ENCODE data around the gene CCL2. TPM values are rescaled to one million over a fixed set of nuclear protein-coding genes. Genes with fewer than 3 reads are reported as not detected.

Gene CCL2
- total RNA-seq, 2 donors from 2014 or later: 46.3 to 118 TPM

DNA sequence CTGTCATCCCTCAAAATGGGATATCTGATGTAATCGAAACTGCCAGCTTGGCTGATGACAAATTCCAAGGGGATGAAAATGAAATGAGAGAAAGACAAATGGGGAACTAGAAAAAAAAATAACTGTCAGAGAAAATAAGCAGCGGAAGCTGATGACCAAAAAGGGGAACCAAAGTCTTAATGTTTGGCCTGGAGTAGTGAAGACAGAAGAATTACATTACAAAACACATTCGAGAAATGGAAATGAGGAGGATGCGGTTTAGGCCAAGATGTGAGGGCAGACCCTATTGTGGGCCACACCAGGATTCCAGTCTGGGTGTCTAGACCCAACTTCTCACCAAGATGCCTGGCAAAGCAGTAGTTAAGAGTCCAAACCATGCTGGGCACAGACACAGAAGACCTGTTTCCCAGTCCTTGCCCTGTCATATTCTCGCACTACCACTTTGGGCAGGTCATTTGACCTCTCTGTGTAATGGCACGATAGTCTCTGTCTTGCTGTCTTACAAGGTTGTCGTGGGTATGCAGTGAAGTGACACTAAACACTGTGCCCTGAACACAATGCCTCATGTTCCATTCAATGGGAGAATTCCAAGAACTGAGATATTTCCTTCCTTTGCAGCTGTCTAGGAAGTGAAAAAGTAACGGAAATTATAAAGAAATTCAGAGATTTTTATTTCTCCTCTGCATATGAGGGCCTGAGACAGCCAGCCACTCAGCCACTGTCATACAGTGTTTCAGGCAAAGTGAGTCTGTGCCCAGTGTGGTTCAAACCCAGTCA is 12.3 kb upstream of the CCL2 start:
- no peak overlapping the region for H3K4me3 ChIP-seq
- peak overlapping the region; percentile 28 to 54 for H3K27ac ChIP-seq
- H3K9me3 ChIP-seq: no peaks in the 10 kb centered on the region
- no peaks in the 10 kb centered on the region for H3K27me3 ChIP-seq
- TF ChIP-seq, protein P1, sequence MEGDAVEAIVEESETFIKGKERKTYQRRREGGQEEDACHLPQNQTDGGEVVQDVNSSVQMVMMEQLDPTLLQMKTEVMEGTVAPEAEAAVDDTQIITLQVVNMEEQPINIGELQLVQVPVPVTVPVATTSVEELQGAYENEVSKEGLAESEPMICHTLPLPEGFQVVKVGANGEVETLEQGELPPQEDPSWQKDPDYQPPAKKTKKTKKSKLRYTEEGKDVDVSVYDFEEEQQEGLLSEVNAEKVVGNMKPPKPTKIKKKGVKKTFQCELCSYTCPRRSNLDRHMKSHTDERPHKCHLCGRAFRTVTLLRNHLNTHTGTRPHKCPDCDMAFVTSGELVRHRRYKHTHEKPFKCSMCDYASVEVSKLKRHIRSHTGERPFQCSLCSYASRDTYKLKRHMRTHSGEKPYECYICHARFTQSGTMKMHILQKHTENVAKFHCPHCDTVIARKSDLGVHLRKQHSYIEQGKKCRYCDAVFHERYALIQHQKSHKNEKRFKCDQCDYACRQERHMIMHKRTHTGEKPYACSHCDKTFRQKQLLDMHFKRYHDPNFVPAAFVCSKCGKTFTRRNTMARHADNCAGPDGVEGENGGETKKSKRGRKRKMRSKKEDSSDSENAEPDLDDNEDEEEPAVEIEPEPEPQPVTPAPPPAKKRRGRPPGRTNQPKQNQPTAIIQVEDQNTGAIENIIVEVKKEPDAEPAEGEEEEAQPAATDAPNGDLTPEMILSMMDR (IDR thresholded peaks at IDR 0.05): no peak
- no peak for DNase-seq (ENCODE audit: low spot score)
- H3K36me3 ChIP-seq: no peaks in the 10 kb centered on the region
- H3K4me1 ChIP-seq: peaks cover 0 to 66% of the 10 kb centered on the region in 2 donors

DNA sequence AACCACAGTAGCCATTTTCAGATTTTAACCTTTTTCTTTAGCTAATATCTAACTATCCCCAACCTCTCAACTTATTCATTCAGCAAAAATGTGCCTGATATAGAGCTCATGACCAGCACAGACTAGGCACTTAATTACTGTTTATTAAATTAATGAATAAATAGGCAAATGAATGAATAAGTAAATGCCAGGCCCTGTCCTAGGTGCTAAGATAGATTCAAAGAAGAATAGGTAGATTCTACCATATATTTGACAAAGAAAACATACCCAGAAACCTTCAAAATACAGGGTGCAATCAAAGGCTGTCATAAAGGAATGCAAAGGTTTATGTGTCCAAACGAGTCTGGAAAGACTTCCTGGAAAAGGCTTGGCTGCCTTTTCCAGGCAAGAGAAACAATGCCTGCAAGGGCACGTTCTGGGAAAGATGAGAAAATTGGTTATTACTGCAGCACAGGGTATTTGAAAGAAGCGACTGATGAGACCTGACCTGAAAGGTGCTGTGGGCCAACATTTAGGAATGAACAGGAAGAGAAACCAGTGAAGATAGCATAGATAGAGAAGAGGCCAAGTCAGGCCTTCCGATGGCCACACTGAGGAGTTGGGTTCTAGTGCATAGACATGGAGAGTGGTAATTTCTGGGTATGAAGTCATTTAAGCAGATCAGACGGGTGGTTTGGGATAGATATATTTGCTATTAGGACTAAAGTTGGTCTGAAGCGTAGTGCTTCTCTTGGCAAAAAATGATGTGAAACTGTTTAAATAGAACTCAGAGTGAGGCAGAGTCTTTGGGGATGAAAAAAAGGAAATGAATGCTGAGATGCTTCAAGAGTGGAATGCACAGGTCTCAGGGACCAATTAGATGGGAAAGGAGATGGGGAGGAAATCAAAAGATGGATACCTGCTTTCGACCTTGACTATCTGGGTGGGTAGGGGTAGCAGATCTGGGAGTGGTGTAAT is 11.4 kb upstream of the CCL2 start:
- H3K4me1 ChIP-seq: peaks cover 0 to 66% of the 10 kb centered on the region in 2 donors
- no peaks in the 10 kb centered on the region for H3K36me3 ChIP-seq
- H3K27me3 ChIP-seq: no peaks in the 10 kb centered on the region
- TF ChIP-seq, protein P1 (IDR thresholded peaks at IDR 0.05): no peak
- H3K4me3 ChIP-seq: no peak overlapping the region
- no peaks in the 10 kb centered on the region for H3K9me3 ChIP-seq
- DNase-seq (ENCODE audit: low spot score): no peak
- peak overlapping the region in 1 of 2 donors; percentile 54 for H3K27ac ChIP-seq

DNA sequence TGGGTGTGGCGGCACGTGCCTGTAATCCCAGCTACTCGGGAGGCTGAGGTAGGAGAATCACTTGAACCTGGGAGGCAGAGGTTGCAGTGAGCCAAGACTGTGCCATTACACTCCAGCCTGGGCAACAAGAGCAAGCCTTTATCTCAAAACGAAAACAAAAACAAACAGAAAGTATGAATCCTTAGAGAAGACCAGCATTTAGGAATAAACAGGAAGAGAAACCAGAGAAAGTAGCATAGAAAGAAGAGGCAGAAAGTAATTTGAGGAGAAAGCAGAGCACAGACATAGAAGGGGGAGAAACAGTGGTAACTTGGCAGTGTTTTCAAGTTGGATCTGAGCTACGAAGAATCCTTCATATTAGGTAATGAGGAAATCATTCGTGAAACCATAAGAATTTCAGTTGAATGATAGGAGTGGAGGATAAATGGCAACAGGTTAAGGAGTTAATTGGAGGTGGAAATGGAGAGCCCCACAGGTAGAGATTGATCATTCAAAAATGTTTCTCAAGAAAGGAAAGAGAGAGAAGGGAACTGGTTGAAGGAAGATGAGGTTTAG is 9.7 kb upstream of the CCL2 start:
- Histone ChIP-seq H3K27ac (no peak overlapping the region), H3K9me3 (no peaks in the 10 kb centered on the region), H3K4me3 (no peak overlapping the region), H3K27me3 (no peaks in the 10 kb centered on the region), H3K36me3 (no peaks in the 10 kb centered on the region), H3K4me1 (peaks cover 0 to 70% of the 10 kb centered on the region in 2 donors)
- TF ChIP-seq, protein P1 (IDR thresholded peaks at IDR 0.05): no peak
- no peak for DNase-seq (ENCODE audit: low spot score)

DNA sequence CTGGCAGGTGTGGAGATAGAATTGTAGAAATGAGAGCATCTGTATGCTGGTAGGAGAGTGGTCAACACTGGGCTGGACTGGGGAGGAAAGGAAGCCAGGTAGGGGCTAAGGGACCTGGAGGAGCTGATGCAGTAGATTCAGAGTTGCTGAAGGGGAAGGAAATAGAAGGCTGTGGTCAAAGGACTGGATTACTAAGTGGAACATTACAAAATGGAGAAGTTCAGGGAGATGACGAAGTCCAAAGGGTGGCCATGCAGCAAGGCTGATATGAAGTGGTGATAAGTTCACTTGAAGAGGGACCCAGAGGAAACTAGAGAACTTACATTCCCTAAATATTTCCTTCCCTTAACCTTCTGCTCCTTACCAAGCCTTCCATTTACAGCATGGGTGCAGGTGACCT is 8.6 kb upstream of the CCL2 start:
- Histone ChIP-seq H3K4me1 (peaks cover 0 to 70% of the 10 kb centered on the region in 2 donors), H3K27me3 (no peaks in the 10 kb centered on the region), H3K27ac (peak overlapping the region in 1 of 2 donors; percentile 14), H3K9me3 (no peaks in the 10 kb centered on the region), H3K4me3 (no peak overlapping the region), H3K36me3 (no peaks in the 10 kb centered on the region)
- no peak for DNase-seq (ENCODE audit: low spot score)
- TF ChIP-seq, protein P1 (IDR thresholded peaks at IDR 0.05): no peak

DNA sequence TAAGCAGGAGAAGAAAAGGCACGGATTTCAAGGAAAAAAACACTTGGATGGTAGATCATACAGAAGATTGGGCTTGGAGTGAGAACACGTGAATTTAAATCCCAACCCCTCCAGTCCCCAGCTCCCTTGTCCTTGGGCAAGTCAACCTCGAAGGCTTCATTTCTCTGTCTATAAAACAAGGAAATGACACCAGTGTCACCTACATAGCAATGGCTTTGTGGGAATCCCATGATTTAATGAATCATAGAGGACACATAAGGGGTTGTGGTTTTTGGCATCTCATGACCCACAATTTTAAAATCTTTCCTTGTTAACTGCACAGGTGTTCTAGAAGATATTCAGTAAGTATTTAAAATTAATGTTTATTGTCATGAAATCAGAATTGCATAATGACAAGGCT is 8.2 kb upstream of the CCL2 start:
- TF ChIP-seq, protein P1 (IDR thresholded peaks at IDR 0.05): no peak
- peaks cover 0 to 70% of the 10 kb centered on the region in 2 donors for H3K4me1 ChIP-seq
- no peaks in the 10 kb centered on the region for H3K36me3 ChIP-seq
- no peaks in the 10 kb centered on the region for H3K9me3 ChIP-seq
- H3K27me3 ChIP-seq: no peaks in the 10 kb centered on the region
- DNase-seq (ENCODE audit: low spot score): no peak
- peak overlapping the region; percentile 14 to 32 for H3K27ac ChIP-seq
- no peak overlapping the region for H3K4me3 ChIP-seq
